Vagina (tissue), 2 donors: ENCODE results near the gene IL22RA1. TPM values are rescaled to one million over a fixed set of nuclear protein-coding genes. Genes with fewer than 3 reads are reported as not detected.

Experiments used
- DNase-seq, 2 donors: peaks; one replicate each; pipeline ENCODE4 v3.0.0-alpha.2; 2017; ENCODE audit errors: extremely low spot score in 2 of 2
- H3K27ac ChIP-seq: fragments of 200-600 bp; sonication (generic); one replicate; pipeline ENCODE4 v1.5.1; 2019
- H3K27me3 ChIP-seq: fragments of 200-600 bp; sonication (generic); one replicate; pipeline ENCODE4 v1.5.1; 2019
- H3K36me3 ChIP-seq, 2 donors: fragments of 200-600 bp; sonication (generic); one replicate each; pipeline ENCODE4 v1.5.1; 2017 to 2019
- H3K4me1 ChIP-seq: fragments of 200-600 bp; sonication (generic); one replicate; pipeline ENCODE4 v1.5.1; 2019
- H3K4me3 ChIP-seq, 2 donors: fragments of 200-600 bp; sonication (generic); 1 replicate in 1 of 2; 2 replicates in 1 of 2; pipeline ENCODE4 v1.5.1; 2016 to 2019
- H3K9me3 ChIP-seq: fragments of 200-600 bp; sonication (generic); one replicate; pipeline ENCODE4 v1.5.1; 2019
- CTCF ChIP-seq, 3 experiments: fragments of 450-650 bp in 2 of 3; fragments of 200-600 bp in 1 of 3; sonication (generic) in 1 of 3; IDR thresholded peaks; one replicate each; pipeline ENCODE4 v1.5.1; 2017 to 2019; ENCODE audit warnings: antibody characterized with exemption in 3 of 3, mild to moderate bottlenecking in 2 of 3, moderate library complexity in 2 of 3
- POLR2A ChIP-seq, 2 donors: fragments of 450-650 bp; IDR thresholded peaks; one replicate each; pipeline ENCODE4 v1.6.1; 2017; ENCODE audit warnings: antibody characterized with exemption in 2 of 2, mild to moderate bottlenecking in 2 of 2, moderate library complexity in 2 of 2
- POLR2AphosphoS5 ChIP-seq, 2 donors: sonication (generic); formaldehyde crosslinking; IDR thresholded peaks; one replicate each; pipeline ENCODE4 v1.9.0; 2017; ENCODE audit warnings: antibody characterized with exemption in 2 of 2, mild to moderate bottlenecking in 2 of 2, low read depth in 1 of 2; ENCODE audit not compliant: insufficient read depth in 1 of 2
- intact Hi-C: fragments of 100-400 bp; cut with DNase I; formaldehyde crosslinking; loops from one replicate; pipeline ENCODE4 v1.15.1; 2023
- total RNA-seq: library from RNA; depleted of rRNA; stranded (reverse); fragments of >200 nt; gene quantifications from one replicate; pipeline ENCODE4 v1.2.3, GENCODE V29; 2016

IL22RA1 gene
- total RNA-seq, 1 donor from 2014 or later, result 4.2 TPM

- H3K36me3 ChIP-seq, result no peaks in the 10 kb centered on the region
- no peaks in the 10 kb centered on the region for H3K27me3 ChIP-seq
- no peak for DNase-seq
- no peaks in the 10 kb centered on the region for H3K9me3 ChIP-seq
- no peak overlapping the region for H3K4me3 ChIP-seq
- H3K27ac ChIP-seq, result no peak overlapping the region
- TF ChIP-seq POLR2A (IDR thresholded peaks at IDR 0.05) (no peak), POLR2AphosphoS5 (IDR thresholded peaks at IDR 0.05; ENCODE audit: insufficient read depth in 1 of 2, low read depth in 1 of 2) (no peak), CTCF (IDR thresholded peaks at IDR 0.05) (no peak)
- intact Hi-C loops, result no loop called here
- H3K4me1 ChIP-seq, result peaks cover 15% of the 10 kb centered on the region
These were observed 4.9 kb upstream of the IL22RA1 start for GRCh38 chr1:24147816-24148215.

GRCh38 chr1:24147194-24147593 is 4.3 kb upstream of the IL22RA1 start:
- TF ChIP-seq CTCF (IDR thresholded peaks at IDR 0.05) (no peak), POLR2AphosphoS5 (IDR thresholded peaks at IDR 0.05; ENCODE audit: insufficient read depth in 1 of 2, low read depth in 1 of 2) (no peak), POLR2A (IDR thresholded peaks at IDR 0.05) (no peak)
- intact Hi-C loops, result no loop called here

GRCh38 chr1:24141311-24141997 is 1.5 kb downstream of the IL22RA1 start:
- no peak for DNase-seq
- Histone ChIP-seq H3K9me3 (no peaks in the 10 kb centered on the region), H3K4me1 (no peaks in the 10 kb centered on the region), H3K36me3 (no peaks in the 10 kb centered on the region), H3K27ac (no peak overlapping the region), H3K27me3 (no peaks in the 10 kb centered on the region), H3K4me3 (no peak overlapping the region)
- intact Hi-C loops, result no loop called here
- TF ChIP-seq POLR2A (IDR thresholded peaks at IDR 0.05), result no peak
- TF ChIP-seq POLR2AphosphoS5 (IDR thresholded peaks at IDR 0.05; ENCODE audit: insufficient read depth in 1 of 2, low read depth in 1 of 2), result no peak
- no peak for TF ChIP-seq CTCF (IDR thresholded peaks at IDR 0.05)

More at GRCh38 chr1:24147194-24147593, 4.3 kb upstream of the IL22RA1 start:
- Histone ChIP-seq H3K36me3 (no peaks in the 10 kb centered on the region), H3K4me1 (peaks cover 15% of the 10 kb centered on the region), H3K4me3 (no peak overlapping the region), H3K27me3 (no peaks in the 10 kb centered on the region), H3K9me3 (no peaks in the 10 kb centered on the region), H3K27ac (no peak overlapping the region)
- no peak for DNase-seq

GRCh38 chr1:24140741-24141181 is 2.2 kb downstream of the IL22RA1 start:
- no peak overlapping the region for H3K27ac ChIP-seq
- no peaks in the 10 kb centered on the region for H3K9me3 ChIP-seq
- no peak overlapping the region for H3K4me3 ChIP-seq
- intact Hi-C loops, result no loop called here
- no peaks in the 10 kb centered on the region for H3K36me3 ChIP-seq
- TF ChIP-seq POLR2A (IDR thresholded peaks at IDR 0.05) (no peak), POLR2AphosphoS5 (IDR thresholded peaks at IDR 0.05; ENCODE audit: insufficient read depth in 1 of 2, low read depth in 1 of 2) (no peak), CTCF (IDR thresholded peaks at IDR 0.05) (no peak)
- no peak for DNase-seq
- H3K27me3 ChIP-seq, result no peaks in the 10 kb centered on the region
- H3K4me1 ChIP-seq, result no peaks in the 10 kb centered on the region

- Histone ChIP-seq H3K4me3 (no peak overlapping the region), H3K36me3 (no peaks in the 10 kb centered on the region), H3K27ac (no peak overlapping the region), H3K27me3 (no peaks in the 10 kb centered on the region), H3K9me3 (no peaks in the 10 kb centered on the region), H3K4me1 (no peaks in the 10 kb centered on the region)
- TF ChIP-seq CTCF (IDR thresholded peaks at IDR 0.05) (no peak), POLR2AphosphoS5 (IDR thresholded peaks at IDR 0.05; ENCODE audit: insufficient read depth in 1 of 2, low read depth in 1 of 2) (no peak), POLR2A (IDR thresholded peaks at IDR 0.05) (no peak)
- intact Hi-C loops, result no loop called here
- DNase-seq, result no peak
These were observed 3.0 kb downstream of the IL22RA1 start for GRCh38 chr1:24139841-24140425.
